Measurements from ENCODE around the gene COA6. TPM values are rescaled to one million over a fixed set of nuclear protein-coding genes. Genes with fewer than 3 reads are reported as not detected.
"Not testable (repeated sequence)": the region's sequence is repeated elsewhere in the genome, so short reads cannot be mapped to it uniquely, and the experiment has no call there.

COA6 gene
- total RNA-seq, 1 donor from 2014 or later = 15.7 TPM

DNA sequence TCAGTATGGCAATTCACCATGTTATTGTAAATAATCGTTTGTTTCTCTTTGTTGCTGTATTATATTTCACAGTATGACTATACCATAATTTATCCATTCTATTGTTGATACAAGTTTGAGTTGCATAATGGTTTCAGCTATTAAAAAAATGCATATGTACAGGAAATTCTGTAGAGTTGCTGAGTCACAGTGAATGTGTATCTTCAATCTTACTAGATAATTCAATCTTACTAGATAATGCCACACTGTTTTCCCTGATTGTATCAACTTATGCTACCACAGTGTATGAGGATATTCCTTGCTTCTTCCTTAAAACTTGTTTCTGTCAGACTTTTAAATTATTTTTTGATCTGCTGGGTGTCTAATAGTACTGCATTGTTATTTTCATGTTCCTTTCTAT is 3.5 kb upstream of the COA6 start:
- Histone ChIP-seq H3K4me3 (no peak overlapping the region), H3K27ac (no peak overlapping the region), H3K36me3 (no peaks in the 10 kb centered on the region), H3K9me3 (no peaks in the 10 kb centered on the region), H3K27me3 (no peaks in the 10 kb centered on the region), H3K4me1 (peaks cover 20% of the 10 kb centered on the region)
- TF ChIP-seq, protein P1, sequence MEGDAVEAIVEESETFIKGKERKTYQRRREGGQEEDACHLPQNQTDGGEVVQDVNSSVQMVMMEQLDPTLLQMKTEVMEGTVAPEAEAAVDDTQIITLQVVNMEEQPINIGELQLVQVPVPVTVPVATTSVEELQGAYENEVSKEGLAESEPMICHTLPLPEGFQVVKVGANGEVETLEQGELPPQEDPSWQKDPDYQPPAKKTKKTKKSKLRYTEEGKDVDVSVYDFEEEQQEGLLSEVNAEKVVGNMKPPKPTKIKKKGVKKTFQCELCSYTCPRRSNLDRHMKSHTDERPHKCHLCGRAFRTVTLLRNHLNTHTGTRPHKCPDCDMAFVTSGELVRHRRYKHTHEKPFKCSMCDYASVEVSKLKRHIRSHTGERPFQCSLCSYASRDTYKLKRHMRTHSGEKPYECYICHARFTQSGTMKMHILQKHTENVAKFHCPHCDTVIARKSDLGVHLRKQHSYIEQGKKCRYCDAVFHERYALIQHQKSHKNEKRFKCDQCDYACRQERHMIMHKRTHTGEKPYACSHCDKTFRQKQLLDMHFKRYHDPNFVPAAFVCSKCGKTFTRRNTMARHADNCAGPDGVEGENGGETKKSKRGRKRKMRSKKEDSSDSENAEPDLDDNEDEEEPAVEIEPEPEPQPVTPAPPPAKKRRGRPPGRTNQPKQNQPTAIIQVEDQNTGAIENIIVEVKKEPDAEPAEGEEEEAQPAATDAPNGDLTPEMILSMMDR (IDR thresholded peaks at IDR 0.05) = no peak
- peak in 1 of 2 donors; percentile 40 for TF ChIP-seq POLR2AphosphoS5 (IDR thresholded peaks at IDR 0.05; ENCODE audit: insufficient read depth in 1 of 2, low read depth in 1 of 2)
- no peak for DNase-seq (ENCODE audit: extremely low spot score in 2 of 2)
- intact Hi-C loops (cut with DNase I) = no loop called here

DNA sequence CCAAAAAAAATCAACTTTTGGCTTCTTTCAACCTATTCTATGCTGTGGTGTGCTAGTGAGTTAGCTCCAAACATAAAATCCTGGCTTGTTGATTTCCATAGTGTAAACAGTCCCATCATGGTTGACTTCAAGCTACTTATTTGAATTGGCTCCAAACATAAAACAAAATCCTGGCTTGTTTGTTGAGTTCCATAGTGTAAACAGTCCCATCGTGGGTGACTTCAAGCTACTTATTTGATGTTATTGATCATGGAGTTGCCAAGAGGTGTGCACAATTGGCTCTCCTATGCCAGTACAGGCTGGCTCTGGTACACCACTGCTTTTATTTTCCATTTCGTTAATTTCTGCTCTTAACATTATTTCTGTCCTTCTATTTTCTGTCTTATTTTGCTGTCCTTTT is 1.8 kb upstream of the COA6 start:
- intact Hi-C loops (cut with DNase I) = no loop called here
- Histone ChIP-seq H3K4me3 (no peak overlapping the region), H3K9me3 (no peaks in the 10 kb centered on the region), H3K36me3 (peaks cover 0 to 12% of the 10 kb centered on the region in 2 donors), H3K27me3 (no peaks in the 10 kb centered on the region), H3K4me1 (peaks cover 36% of the 10 kb centered on the region), H3K27ac (no peak overlapping the region)
- DNase-seq (ENCODE audit: extremely low spot score in 2 of 2) = no peak
- TF ChIP-seq POLR2A (IDR thresholded peaks at IDR 0.05) = no peak
- TF ChIP-seq, protein P1 (IDR thresholded peaks at IDR 0.05) = no peak
- no peak for TF ChIP-seq POLR2AphosphoS5 (IDR thresholded peaks at IDR 0.05; ENCODE audit: insufficient read depth in 1 of 2, low read depth in 1 of 2)

DNA sequence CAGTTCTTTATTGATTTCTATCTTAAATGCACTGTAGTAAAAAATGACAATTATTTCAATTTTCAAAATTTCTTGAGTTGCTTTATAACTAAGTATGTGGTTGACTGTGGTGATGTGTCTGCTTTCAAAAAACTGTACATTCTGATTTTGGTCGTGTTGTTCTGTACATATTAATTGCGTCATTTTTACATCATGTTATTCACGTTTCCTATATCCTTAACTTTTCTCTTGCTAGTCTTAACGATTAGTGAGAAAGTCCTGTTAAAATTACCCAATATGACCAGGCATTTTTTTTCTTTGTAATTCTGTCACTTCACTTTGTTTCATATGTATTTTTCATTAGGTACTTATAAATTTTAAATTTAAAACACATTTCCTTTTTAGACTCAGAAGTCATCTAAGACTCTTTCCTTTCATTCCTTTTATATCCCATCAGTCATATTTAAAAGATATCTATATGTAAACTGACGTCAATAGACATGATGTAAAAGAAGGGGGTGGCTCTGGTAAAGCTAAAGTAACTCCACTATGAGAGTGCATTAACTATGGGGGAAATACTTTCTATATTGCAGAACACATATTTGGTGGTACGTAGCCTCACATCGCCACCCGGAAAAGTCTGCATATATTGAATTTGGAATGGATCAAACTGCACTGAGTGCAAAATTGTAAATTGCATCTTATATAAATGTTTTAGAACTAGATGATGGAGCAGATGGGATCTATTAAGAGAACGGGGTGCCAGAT is 1.1 kb upstream of the COA6 start:
- no peak overlapping the region for H3K27ac ChIP-seq
- intact Hi-C loops (cut with DNase I) = no loop called here

DNA sequence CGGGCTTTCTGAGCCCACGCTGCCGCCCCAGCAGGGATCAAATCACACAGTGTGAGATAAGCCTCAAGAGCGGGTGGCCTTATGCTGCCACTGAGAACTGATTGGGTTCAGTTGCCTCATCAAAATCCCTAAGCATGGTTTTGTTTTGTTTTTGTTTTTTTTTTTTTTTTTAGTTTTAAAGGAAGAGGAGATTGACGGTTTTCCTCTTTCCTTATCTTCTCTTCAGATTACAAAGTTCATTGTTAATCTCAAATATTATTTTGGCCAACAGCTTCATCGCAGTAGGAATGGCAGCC is 651 bp downstream of the COA6 start:
- TF ChIP-seq POLR2AphosphoS5 (IDR thresholded peaks at IDR 0.05; ENCODE audit: insufficient read depth in 1 of 2, low read depth in 1 of 2) = no peak
- intact Hi-C loops (cut with DNase I) = no loop called here

More for the DNA sequence above, 1.1 kb upstream of the COA6 start:
- H3K9me3 ChIP-seq = no peaks in the 10 kb centered on the region
- DNase-seq (ENCODE audit: extremely low spot score in 2 of 2) = no peak
- peaks cover 0 to 14% of the 10 kb centered on the region in 2 donors for H3K36me3 ChIP-seq
- TF ChIP-seq POLR2A (IDR thresholded peaks at IDR 0.05) (no peak), POLR2AphosphoS5 (IDR thresholded peaks at IDR 0.05; ENCODE audit: insufficient read depth in 1 of 2, low read depth in 1 of 2) (no peak)
- TF ChIP-seq, protein P1 (IDR thresholded peaks at IDR 0.05) = no peak
- H3K4me3 ChIP-seq = peak overlapping the region; percentile 57 to 68
- no peaks in the 10 kb centered on the region for H3K27me3 ChIP-seq
- peaks cover 36% of the 10 kb centered on the region for H3K4me1 ChIP-seq

DNA sequence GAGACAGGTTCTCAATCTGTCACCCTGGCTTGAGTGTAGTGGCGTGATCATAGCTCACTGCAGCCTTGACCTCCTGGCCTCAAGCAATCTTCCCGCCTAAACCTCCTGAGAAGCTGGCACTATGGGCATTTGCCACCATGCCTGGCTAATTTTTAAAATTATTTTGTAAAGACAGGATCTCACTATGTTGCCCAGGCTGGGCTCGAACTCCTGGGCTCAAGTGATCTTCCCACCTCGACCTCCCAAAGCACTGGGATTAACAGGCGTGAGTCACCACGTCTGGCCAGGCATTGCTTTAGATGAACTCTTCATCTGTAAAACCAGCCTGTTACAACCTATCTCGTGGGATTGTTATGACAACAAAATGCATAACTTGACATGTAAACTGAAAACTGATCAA is 2.4 kb downstream of the COA6 start:
- H3K27ac ChIP-seq = no peak overlapping the region
- TF ChIP-seq POLR2A (IDR thresholded peaks at IDR 0.05) (no peak), POLR2AphosphoS5 (IDR thresholded peaks at IDR 0.05; ENCODE audit: insufficient read depth in 1 of 2, low read depth in 1 of 2) (no peak)
- TF ChIP-seq, protein P1 (IDR thresholded peaks at IDR 0.05) = no peak
- no peaks in the 10 kb centered on the region for H3K9me3 ChIP-seq
- H3K36me3 ChIP-seq = peaks cover 0 to 36% of the 10 kb centered on the region in 2 donors
- DNase-seq (ENCODE audit: extremely low spot score in 2 of 2) = no peak
- intact Hi-C loops (cut with DNase I) = no loop called here
- H3K4me1 ChIP-seq = peaks cover 36% of the 10 kb centered on the region
- no peak overlapping the region for H3K4me3 ChIP-seq
- no peaks in the 10 kb centered on the region for H3K27me3 ChIP-seq

More for the DNA sequence above, 651 bp downstream of the COA6 start:
- DNase-seq (ENCODE audit: extremely low spot score in 2 of 2) = no peak
- peaks cover 0 to 21% of the 10 kb centered on the region in 2 donors for H3K36me3 ChIP-seq
- H3K4me3 ChIP-seq = peak overlapping the region; percentile 57 to 68
- H3K27ac ChIP-seq = peak overlapping the region; percentile 90
- H3K27me3 ChIP-seq = no peaks in the 10 kb centered on the region
- no peaks in the 10 kb centered on the region for H3K9me3 ChIP-seq
- H3K4me1 ChIP-seq = peaks cover 36% of the 10 kb centered on the region

DNA sequence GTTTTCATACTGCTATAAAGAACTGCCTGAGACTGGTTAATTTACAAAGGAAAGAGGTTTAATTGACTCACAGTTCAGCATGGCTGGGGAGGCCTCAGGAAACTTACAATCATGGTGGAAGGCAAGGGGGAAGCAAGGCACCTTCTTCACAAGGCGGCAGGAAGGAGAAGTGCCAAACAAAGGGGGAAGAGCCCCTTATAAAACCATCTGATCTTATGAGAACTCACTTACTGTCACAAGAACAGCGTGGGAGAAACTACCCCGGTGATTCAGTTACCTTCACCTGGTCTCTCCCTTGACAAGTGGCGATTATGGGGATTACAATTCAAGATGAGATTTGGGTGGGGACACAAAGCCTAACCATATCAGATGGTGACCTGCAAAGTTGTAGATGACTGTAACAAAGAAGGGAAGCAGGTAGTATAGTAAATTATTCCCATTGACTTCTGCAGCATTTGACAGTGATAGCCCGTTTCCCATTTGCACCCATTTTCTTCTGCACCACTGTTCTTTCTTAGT is 6.4 kb downstream of the COA6 start:
- H3K9me3 ChIP-seq; DNase-seq (ENCODE audit: extremely low spot score in 2 of 2); H3K4me3 ChIP-seq; H3K27me3 ChIP-seq; H3K27ac ChIP-seq; intact Hi-C loops (cut with DNase I): not testable (repeated sequence)
- H3K4me1 ChIP-seq = peaks cover 17% of the 10 kb centered on the region
- H3K36me3 ChIP-seq = peaks cover 0 to 48% of the 10 kb centered on the region in 2 donors
